A204.1 (cell line): ENCODE results near the gene STK38L.

Experiments used
- FAIRE-seq: peaks from 2 replicates; lab custom pipeline; 2012; peaks lifted over from hg19 to GRCh38; lab: Jason Lieb, UNC

STK38L gene

DNA sequence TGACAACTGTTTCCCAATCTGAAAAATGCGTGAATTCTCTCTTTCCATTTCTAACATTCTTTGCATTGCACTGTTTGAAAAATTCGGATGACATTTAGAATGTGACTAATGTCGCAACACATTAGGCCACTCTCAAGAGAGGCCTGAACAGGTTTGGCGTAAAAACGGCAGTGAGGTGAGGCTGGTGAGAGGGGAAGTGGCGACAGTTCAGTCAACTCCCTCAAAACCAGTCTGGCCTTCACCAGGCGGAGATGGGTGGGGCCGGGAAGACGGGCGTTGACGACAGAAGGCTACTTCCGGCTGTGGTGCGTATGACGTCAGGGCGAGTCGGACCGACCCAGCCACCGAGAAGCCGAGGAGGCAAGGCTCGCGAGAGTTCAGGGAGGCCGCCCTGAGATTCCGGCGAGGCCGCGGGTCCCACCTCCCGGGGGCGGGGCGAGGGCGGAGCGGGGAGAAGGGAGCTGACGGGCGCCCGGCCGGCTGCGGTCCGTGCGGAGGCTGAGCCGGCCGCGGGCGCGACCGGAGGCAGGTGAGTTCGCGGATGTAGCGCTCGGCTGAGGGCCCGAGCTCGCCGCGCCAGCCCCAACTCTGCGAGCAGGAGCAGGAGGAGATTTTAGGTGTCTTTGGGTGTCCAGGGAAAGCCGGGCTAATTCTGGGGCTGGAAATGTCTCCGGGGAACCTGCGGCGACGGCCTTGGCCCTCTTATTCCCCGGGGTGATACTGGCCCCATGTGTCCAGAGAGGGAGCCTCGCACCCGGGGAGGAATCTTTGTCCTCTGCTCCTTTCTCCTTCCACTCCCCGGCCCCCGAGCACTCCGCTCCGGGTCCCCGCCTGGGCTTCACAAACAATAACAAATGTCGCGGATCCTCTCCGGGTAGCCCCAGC, at the start of gene STK38L:
Gene STK38L, plus strand, starts transcription at position 483 of the 885 bp plus-strand sequence. CDS start 53,435 bp downstream, outside the sequence.
- no peak for FAIRE-seq

DNA sequence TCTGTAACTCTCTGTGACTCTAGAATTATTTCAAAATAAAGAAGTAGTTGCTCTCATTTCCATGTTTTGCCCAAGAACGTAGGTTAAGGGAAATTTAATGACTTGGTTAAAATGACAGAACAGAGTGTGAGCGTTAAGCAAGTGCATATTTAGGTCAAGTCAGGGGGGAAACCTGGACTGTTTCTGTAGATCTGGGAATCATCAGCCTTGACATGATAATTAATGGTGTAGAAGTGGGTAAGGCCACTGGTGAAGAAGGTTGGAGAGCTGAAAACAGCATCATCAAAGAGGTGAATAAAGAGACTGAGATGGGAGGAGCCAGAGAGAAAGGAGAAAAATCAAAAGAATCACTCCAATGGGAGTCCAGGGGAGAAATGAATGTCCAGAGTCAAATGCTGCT, 49.4 kb upstream of the STK38L start:
- FAIRE-seq, result no peak

DNA sequence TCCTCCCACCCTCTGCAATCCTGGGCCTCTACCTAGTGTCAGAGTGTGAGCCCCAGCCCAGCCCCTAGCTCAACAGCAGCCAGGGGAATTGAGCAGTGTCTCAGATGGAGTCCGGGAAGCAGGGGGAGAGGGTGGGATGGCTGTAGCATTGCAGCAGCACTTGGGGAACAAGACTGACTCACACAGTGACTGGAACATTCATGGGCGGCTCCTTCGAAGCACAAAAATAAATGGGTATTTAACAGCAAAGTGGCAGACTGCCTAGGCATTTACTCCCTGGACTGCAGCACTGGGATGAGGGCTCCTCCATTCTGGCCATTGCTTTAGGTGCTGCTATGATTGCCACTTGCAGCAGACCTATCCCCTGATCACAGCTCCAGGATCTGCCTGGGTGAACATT, 46.0 kb upstream of the STK38L start:
- no peak for FAIRE-seq

DNA sequence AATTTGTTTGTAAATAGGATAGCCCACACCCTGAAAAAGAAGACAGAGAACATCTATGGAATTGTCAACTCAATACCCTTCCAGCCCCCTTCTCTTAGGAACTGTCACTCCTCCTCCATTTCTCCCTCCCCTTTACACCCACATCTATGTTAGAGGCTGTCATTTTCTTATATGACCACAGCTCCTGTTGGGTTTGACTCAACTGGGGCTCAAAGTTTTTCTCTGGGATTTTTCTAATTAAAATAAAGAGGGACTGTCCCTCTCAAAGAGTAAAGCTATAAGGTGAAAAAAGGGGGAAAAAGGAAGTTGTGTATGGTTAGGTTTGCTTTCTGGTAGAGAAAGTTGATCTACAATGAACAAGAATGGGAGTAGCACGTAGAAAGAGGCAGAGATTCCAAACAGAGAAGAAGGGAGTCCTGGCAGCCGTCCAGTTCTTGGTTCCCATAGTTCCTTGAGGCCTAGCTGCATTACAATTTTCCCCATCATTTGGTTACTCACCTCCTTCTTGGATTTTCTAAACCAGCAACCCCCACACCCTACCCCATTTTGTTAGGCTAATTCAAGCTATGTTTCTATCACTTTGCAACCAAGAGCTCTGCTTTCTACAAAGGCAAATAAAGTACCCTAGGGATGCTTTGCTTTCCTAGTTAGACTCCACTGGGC, 44.3 kb upstream of the STK38L start:
- no peak for FAIRE-seq

DNA sequence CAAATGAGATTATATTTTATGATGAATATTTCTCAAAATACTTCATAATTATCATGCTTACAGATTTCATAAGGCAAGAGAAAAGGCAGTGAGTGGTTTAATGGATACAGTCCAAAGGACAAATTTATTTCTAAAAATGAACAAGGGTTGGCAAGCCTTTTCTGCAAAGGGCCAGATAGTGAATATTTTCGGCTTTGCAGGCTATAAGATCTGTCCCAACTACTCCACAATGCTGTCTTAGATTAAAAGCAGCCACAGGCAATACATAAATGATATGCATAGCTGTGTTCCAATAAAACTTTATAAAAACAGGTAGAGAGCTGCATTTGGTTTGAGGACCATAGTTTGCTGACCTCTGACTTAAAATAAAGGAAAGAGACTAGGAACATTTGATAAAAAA, 42.9 kb upstream of the STK38L start:
- no peak for FAIRE-seq

DNA sequence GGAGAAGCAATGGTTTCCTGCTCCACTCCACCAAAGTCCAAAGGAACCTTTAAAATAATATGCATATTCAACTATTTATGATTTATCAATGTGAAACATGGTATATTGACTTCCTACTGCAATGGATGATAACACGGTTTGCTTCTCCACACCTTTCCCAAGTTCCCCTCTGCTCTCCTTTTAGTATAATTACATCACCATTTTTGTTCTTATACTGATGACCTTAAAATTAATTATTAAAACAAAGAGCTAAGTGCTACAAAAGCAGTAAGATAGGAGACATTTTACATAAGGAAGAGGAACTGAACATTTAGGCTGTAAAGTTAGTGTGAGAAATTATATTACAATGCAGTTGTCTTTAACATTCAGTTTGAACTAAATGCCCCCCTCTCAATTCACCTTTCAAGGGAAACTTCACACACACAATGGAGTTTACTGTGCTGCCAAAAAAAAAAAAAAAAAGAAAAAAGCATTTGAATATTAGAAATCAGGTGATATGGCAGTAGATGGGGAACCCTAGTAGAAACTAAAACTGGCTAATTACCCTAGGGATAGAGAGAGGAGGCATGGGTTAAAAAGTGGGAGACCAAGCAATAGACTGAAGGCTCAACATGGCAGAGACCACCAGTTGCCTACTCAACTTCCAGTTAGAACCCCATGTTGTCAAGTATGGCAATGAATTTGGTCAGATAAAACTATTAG, 37.1 kb upstream of the STK38L start:
- no peak for FAIRE-seq

DNA sequence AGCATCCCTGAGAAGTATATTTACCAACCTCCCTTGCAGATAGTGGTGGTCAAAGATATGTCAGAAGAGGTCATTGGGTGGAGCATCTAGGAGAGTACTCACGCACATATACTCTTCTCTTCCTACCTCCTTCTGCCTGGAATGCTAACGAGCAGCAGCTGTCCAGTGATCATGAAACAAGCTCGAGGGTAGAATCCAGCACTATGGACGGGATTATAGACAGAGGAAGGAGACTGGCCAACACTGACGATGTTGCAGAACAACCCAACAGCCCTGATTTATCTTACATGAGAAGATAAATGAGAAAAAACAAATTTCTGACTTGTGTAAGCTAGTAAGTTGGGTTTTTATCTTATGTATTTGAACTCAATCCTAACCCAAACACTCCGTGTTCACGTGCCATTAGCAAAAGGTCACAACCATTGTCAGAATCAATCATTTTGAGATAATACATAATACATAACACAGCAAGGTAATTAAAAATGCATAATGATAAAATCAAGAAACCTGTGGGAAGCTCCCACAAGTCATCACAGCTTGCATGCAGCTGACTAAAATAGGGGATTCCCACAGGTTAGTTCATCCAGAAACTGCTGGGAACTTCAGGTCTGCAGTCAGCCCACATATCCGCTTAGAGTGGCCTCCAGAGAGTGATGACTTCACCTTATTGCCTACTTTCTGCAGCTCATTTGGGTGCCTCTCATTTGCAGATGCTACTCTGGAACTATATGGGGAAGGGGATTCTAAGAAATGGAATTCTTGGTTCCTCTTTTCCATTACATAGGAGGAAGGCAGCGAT, 36.3 kb upstream of the STK38L start:
- FAIRE-seq, result no peak

DNA sequence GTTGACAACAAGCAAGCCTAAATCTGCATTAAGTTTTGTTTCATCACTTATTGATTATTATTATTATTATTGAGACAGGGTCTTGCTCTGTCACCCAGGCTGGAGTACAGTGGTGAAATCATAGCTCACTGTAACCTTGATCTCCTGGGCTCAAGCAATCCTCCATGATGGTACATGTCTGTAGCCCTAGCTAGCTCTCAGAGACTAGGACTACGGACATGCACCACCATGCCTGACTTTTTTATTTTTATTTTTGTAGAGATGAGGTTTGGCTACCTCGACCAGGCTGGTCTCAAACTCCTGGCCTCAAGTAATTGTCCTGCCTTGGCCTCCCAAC, 35.7 kb upstream of the STK38L start:
- FAIRE-seq, result no peak

DNA sequence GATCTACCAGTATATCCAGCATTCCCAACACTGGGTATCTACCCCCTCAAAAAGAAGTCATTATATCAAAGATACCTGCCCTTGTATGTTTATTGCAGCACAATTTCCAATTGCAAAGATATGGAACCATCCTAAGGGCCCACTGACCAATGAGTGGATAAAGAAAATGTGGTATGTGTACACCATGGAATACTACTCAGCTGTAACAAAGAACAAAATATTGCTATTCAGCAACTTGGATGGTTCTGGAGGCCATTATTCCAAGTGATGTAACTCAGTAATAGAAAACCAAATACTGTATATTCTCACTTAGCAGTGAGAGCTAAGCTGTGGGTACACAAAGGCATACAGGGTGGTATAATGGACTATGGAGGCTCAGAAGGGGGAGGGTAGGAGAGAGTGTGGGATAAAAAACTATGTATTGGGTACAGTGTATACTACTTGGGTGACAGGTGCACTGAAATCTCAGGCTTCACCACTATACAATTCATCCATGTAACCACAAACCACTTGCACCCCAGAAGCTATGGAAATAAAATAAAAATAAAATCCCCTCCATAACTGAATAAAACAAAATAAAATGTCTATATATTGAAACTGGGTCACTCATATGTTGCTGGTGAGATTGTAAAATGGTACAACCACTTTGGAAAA, 34.7 kb upstream of the STK38L start:
- no peak for FAIRE-seq

DNA sequence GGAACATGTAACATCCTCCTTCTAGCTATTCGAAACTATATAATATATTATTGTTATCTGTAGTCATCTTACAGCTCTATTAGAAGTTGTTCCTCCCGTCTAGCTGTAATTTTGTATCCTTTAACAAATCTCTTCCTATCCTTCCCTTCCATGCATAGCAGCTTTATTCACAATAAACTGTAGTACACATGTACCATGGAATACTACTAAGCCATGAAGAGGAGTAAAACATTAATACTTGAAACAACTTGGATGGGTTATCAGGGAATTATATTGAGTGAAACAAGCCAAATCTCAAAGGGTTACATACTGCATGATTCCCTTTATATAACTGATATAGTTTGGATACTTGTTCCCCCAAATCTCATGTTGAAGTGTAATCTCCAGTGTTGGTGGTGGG, 33.9 kb upstream of the STK38L start:
- FAIRE-seq, result no peak

DNA sequence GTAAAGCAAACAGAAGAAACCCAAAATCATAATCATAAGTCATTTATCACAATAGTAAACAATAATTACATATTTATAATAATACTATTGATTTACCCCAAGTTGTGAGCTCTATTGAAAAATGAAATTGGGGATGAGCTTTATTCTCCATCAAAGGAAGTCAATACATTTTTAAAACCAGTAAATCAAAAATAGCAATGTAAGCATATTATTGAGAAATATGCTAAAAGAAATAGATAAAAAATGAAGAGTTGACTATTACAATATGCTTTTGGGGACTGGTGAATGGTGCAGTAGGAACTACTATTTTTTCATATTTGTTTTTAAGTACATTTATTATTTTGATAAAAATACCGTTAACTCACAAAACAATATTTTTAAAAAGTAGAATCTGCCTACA, 31.2 kb upstream of the STK38L start:
- FAIRE-seq, result no peak

DNA sequence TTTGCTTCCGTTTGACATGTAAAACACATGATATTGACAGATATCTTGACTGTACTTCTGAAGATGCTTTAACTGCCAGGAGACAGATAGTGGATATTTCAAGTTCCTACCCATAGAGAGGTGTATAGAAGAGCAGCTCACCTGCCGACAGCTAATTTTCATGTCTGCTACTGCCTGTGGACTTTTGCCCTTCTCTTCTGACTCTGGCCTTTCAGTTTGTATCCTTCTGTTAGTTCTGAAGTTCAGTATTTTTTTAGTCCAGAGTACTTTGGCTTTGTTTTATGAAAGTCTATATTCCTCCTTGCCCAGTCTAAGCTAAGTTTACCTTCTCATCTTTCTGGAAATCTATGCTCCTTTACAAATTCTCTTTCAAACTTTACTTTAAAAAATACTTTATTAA, 30.8 kb upstream of the STK38L start:
- no peak for FAIRE-seq

DNA sequence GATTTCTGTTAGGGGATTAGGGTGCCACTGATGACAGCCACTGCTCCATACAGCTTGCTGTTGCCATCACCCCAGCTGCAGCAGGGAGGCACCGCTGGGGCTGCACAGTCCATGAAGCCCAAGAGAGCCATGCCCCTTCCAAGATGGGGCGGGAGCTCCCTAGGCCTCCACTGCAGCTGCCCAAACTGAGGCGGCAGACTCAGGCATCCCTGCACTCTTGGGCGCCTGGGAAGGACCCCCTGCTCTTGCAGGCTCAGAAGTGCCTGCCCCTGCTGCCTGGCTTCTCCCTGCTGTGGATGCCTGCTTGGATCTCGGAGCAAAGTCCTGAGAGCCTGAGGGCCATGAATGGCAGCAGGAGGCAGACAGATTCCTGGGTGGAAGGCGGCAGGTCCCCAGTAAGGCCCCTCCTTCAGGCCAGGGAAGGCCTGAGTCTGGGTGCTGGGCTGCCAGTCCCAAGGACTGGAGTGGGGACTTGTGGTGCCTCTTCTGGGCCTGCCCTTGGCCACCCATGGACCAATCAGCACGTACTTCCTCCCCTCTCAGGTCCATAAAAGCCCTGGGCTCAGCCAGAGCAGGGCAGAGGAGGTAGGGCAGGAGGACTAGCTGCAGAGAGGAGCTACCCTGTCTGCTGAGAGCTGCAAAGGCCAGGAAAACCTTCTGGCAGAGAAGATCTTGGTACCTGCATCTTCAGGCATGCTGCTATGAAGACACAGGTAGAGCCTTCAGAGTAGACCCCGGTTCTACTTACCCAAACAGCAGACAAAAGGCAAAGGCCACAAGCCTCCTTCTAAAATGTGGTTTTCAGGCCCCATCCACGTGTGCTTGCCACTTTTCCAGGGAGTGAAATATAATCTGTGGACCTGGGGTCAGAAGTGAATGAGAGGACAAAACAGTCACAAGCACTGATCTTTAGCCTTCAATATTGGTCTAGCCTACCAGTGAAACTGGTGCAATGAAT, 30.0 kb upstream of the STK38L start:
- FAIRE-seq, result no peak

DNA sequence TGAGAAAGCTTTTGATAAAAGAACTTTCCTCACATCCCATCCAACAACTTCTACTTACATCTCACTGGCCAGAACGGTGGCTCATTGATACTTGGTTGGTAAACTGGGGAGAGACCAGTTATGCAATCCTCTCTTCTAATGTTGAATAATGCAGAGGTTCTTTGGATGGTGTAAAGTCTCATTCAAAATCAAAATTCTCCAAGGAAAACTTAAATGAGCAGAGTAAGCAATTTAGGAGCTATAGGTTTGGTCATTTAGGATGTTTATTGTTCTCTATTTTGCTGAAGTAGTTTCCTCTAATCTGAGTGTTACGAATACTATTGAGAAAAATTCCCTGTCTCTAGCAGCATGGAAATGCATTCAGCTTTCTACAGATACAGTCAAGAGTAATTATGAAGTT, 26.5 kb upstream of the STK38L start:
- no peak for FAIRE-seq

DNA sequence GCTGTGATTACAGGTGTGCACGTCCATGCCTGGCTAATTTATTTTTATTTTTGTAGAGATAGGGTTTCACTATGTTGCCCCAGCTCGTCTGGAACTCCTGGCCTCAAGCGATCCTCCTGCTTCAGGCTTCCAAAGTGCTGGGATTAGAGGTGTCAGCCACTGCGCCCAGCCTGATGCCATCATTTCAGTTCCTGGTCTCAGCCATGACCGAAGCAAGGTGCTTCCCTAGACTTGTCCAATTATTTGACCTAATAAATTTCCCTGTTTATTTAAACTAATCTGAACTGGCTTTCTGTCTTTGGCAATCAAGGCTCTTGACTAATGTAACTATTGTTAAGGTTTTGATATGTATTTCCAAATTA, 24.4 kb upstream of the STK38L start:
- FAIRE-seq, result no peak

DNA sequence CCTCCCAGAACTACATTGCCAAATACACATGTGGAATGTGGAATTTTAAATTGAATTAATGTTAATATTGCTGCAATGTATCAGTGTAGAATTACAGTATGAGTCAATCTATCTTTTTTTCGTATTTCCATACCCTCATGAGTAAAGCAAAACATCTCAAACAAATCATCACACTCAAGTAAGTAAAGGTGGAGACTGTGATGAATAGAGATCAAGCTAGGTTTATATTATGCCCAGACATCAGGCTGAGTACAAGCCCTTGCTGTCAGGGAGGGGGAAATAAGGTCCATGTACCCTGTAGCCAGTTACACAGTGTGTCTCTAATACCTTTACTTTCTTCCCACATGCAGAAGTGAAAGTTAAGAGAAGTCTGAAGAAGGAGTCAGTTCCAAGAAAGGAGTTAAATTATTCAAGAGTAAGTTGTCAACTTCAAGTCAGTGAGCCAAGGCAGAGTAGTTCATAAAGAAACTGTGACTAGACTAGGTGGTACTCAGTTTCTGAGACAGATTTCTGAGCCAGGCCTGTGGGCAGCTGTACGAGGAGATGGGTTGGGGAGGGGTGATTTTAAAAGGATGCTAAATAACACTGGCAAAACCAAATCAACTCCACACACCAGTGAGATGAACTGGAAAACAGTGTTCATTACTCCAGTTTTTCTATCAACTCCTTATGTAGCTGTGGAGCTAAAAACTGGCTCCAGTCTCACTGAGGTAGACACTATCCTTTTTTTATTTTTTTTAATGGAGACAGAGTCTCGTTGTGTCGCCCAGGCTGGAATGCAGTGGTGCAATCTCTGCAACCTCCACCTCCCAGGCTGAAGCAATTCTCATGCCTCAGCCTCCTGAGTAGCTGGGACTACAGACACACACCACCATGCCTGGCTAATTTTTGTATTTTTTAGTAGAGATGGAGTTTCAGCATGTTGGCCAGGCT, 23.8 kb upstream of the STK38L start:
- FAIRE-seq, result no peak

DNA sequence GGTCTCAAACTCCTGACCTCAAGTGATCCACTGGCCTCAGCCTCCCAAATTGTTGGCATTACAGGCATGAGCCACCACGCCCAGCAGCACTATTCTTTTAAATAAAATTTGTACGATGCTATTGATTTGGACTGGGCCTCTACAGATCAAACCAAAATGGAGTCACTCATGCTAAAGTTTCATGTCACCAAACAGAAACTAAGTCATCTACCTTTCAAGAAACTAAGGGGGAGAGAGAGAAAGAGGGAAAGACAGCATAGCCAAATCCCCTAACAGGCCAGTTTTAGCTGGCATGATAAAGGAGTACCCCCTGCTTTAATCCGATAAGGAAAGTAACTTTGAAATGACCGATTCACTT, 23.1 kb upstream of the STK38L start:
- FAIRE-seq, result no peak

DNA sequence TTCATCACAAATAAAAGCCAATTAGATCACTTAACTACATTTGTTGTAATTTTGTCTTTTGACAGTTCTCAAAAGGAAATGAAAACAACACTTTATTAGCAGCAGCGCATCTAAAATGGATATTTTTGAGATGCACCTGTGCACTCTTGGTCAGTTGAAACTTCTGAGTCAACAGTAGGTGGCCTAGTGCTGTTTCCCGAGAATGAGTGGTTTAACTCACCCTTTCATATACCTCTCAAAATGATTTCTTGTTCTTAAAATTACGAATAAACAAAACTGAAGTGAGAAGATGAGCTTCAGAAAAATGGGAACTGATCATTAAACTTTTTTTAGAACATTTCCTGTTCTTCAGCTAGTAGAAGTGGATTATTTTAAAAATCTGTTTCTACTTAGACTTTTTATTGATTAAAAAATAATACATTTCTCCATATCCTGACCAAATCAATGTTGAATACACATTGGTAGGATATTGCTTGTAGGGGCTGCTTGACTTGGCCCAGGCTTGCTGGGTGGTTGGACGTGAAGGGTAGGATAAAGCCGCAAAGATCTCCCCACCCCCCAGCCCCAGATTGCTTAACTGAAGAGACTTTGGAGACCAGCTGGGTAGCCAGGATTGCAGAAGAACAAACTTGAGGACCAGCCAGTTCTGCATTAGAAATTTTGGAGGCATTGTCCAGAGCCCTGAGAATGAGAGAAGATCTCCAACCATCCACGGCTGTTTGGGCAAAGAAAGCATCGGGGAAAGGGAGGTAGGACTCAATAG, 22.3 kb upstream of the STK38L start:
- FAIRE-seq, result no peak

DNA sequence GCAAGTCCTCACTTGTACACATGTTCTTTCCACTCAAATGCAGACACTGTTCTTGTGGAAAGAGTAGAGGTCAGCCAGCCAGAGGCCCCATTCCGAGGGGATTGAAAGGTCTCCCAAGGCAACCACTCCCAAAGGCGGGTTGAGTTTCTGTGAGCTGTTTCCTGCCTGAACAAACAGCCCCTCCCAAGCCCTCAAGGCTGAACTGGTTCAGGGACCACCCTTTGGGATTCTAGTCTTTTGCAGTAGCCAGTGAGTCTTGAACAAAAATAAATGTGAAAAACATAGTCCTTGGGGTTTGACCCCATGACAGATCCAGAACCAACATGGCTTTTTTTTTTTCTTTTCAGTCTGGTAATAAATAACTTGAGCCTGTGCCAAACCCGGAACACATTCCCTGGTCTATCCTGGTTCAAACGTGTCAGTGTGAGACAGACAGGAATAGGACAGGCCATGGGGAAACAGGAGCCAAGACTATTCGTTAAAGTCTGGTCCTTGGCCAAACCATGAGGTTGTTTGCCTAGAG, 17.6 kb upstream of the STK38L start:
- no peak for FAIRE-seq
